Aorta (tissue), 5 donors: ENCODE data around the gene TSPO. TPM values are rescaled to one million over a fixed set of nuclear protein-coding genes. Genes with fewer than 3 reads are reported as not detected.
A peak's percentile ranks its signal among the peaks of the same experiment; 100 is the strongest.

ENCODE experiments used
- ATAC-seq: fragments of 200-7000 bp; cut with Tn5 transposase; one replicate; pipeline ENCODE4 v1.9.1; 2022; ENCODE audit warnings: moderate library complexity; ENCODE audit not compliant: low FRiP score
- DNase-seq, 2 donors: peaks; one replicate each; pipeline ENCODE4 v3.0.0-alpha.2; 2020
- H3K27ac ChIP-seq, 2 donors: one replicate each; pipeline ENCODE4 v1.5.1; 2013; ENCODE audit warnings: low read length in 2 of 2, mild to moderate bottlenecking in 2 of 2, moderate library complexity in 2 of 2, control low read depth in 1 of 2, inconsistent platforms in 1 of 2, low read depth in 1 of 2
- H3K27me3 ChIP-seq, 2 donors: one replicate each; pipeline ENCODE4 v1.6.1; 2013; ENCODE audit warnings: control low read depth in 1 of 2, low read length in 1 of 2, mild to moderate bottlenecking in 1 of 2, moderate library complexity in 1 of 2; ENCODE audit not compliant: insufficient read depth in 2 of 2, control insufficient read depth in 1 of 2
- H3K36me3 ChIP-seq, 2 donors: one replicate each; pipeline ENCODE4 v1.6.1; 2013; ENCODE audit warnings: control low read depth in 1 of 2, low read length in 1 of 2, mild to moderate bottlenecking in 1 of 2; ENCODE audit not compliant: insufficient read depth in 2 of 2, control insufficient read depth in 1 of 2
- H3K4me1 ChIP-seq, 2 donors: one replicate each; pipeline ENCODE4 v1.6.1; 2013; ENCODE audit warnings: low read length in 2 of 2, control low read depth in 1 of 2, mild to moderate bottlenecking in 1 of 2, moderate library complexity in 1 of 2; ENCODE audit not compliant: insufficient read depth in 2 of 2, control insufficient read depth in 1 of 2
- H3K4me3 ChIP-seq, 2 donors: one replicate each; pipeline ENCODE4 v1.5.1; 2013; ENCODE audit warnings: low read length in 2 of 2, control low read depth in 1 of 2, mild to moderate bottlenecking in 1 of 2
- H3K9me3 ChIP-seq: one replicate; pipeline ENCODE4 v1.6.1; 2013; ENCODE audit warnings: mild to moderate bottlenecking, low read length; ENCODE audit not compliant: control insufficient read depth
- WGBS, 2 donors: extraction: QIAGEN DNeasy Blood & Tissue Kit; methylation state at CpG; one replicate each; pipeline ENCODE4 v1.1.7; 2013; 5-methylcytosine and 5-hydroxymethylcytosine counted together
- intact Hi-C, 2 donors: fragments of 100-400 bp; cut with DNase I; formaldehyde crosslinking; loops; one replicate each; pipeline versions ENCODE4 v1.14.2 to v1.15.0; 2022
- polyA plus RNA-seq, 2 donors: library from polyadenylated mRNA; stranded (reverse); fragments of 200-250 nt; gene quantifications; one replicate each; pipeline ENCODE4 v1.2.3, GENCODE V29; 2013
- total RNA-seq, 2 donors: library from RNA; stranded (reverse); fragmentation: NEBNext Ultra II Directional; extraction: Animal tissue kit (Norgen Biotek cat#: 25700); gene quantifications; one replicate each; pipeline ENCODE4 v1.2.1, GENCODE V29; 2021
- donor health status: healthy with polysubstance abuse.
- donor health status: Bipolar disorder and iron deficiency.
- donor health status: DM: no; HTN: no; CAD: no.
- donor health status: DM: no; HTN: no; CAD: no.
- donor health status: DM: yes; HTN: yes; CAD: no.

Gene TSPO
- total and polyA plus RNA-seq, 4 donors, result 88.7 to 311 (median 204) TPM

GRCh38 chr22:43205261-43205691, 53.9 kb downstream of the TSPO start:
- no peaks in the 10 kb centered on the region for H3K4me1 ChIP-seq
- DNase-seq, result peak; percentile 43 to 60
- H3K27ac ChIP-seq, result no peak overlapping the region
- no peaks in the 10 kb centered on the region for H3K27me3 ChIP-seq
- 81 to 89% methylated on average over 7 to 9 of the region's 9 CpGs for WGBS, 2 donors
- no peaks in the 10 kb centered on the region for H3K36me3 ChIP-seq
- H3K9me3 ChIP-seq, result no peaks in the 10 kb centered on the region
- intact Hi-C loops, result no loop called here
- no peak overlapping the region for H3K4me3 ChIP-seq
- ATAC-seq, result no peak

- peak; percentile 15 to 38 for DNase-seq
- 72 to 75% methylated on average over 5 of the region's 5 CpGs for WGBS, 2 donors
- no peaks in the 10 kb centered on the region for H3K9me3 ChIP-seq
- no peaks in the 10 kb centered on the region for H3K36me3 ChIP-seq
- H3K27ac ChIP-seq, result no peak overlapping the region
- intact Hi-C loops, result no loop called here
- no peaks in the 10 kb centered on the region for H3K27me3 ChIP-seq
- no peak overlapping the region for H3K4me3 ChIP-seq
- no peak for ATAC-seq
- H3K4me1 ChIP-seq, result no peaks in the 10 kb centered on the region
Observed at GRCh38 chr22:43205748-43206508, 54.6 kb downstream of the TSPO start.

- no peaks in the 10 kb centered on the region for H3K9me3 ChIP-seq
- DNase-seq (peak; percentile 39 to 57), ATAC-seq (no peak)
- H3K27ac ChIP-seq, result no peak overlapping the region
- no peak overlapping the region for H3K4me3 ChIP-seq
- no peaks in the 10 kb centered on the region for H3K27me3 ChIP-seq
- no peaks in the 10 kb centered on the region for H3K4me1 ChIP-seq
- WGBS, 2 donors, result 62 to 68% methylated on average over 23 of the region's 23 CpGs
- no peaks in the 10 kb centered on the region for H3K36me3 ChIP-seq
- intact Hi-C loops, result no loop called here
Observed at GRCh38 chr22:43206509-43207161, 55.3 kb downstream of the TSPO start.

- no peak overlapping the region for H3K27ac ChIP-seq
- DNase-seq, result peak; percentile 24 to 62
- intact Hi-C loops, result no loop called here
- no peak for ATAC-seq
- 88 to 89% methylated on average over 13 of the region's 13 CpGs for WGBS, 2 donors
- H3K4me1 ChIP-seq, result no peaks in the 10 kb centered on the region
- H3K27me3 ChIP-seq, result no peaks in the 10 kb centered on the region
- no peak overlapping the region for H3K4me3 ChIP-seq
- H3K9me3 ChIP-seq, result no peaks in the 10 kb centered on the region
- H3K36me3 ChIP-seq, result no peaks in the 10 kb centered on the region
Observed at GRCh38 chr22:43207386-43207785, 56.0 kb downstream of the TSPO start.

- no peak overlapping the region for H3K27ac ChIP-seq
- no peaks in the 10 kb centered on the region for H3K27me3 ChIP-seq
- H3K4me1 ChIP-seq, result no peaks in the 10 kb centered on the region
- ATAC-seq, result no peak
- no peak overlapping the region for H3K4me3 ChIP-seq
- intact Hi-C loops, result no loop called here
- WGBS, 2 donors, result 87 to 88% methylated on average over 26 of the region's 26 CpGs
- peak; percentile 28 to 62 for DNase-seq
- H3K9me3 ChIP-seq, result no peaks in the 10 kb centered on the region
- no peaks in the 10 kb centered on the region for H3K36me3 ChIP-seq
Observed at GRCh38 chr22:43207849-43208702, 56.7 kb downstream of the TSPO start.

GRCh38 chr22:43208703-43209522, 57.6 kb downstream of the TSPO start:
- H3K27ac ChIP-seq, result no peak overlapping the region
- WGBS, 2 donors, result 89 to 90% methylated on average over 26 of the region's 26 CpGs
- no peaks in the 10 kb centered on the region for H3K9me3 ChIP-seq
- no peak overlapping the region for H3K4me3 ChIP-seq
- ATAC-seq (no peak), DNase-seq (peak; percentile 24 to 71)
- intact Hi-C loops, result no loop called here
- H3K36me3 ChIP-seq, result no peaks in the 10 kb centered on the region
- H3K4me1 ChIP-seq, result no peaks in the 10 kb centered on the region
- no peaks in the 10 kb centered on the region for H3K27me3 ChIP-seq

GRCh38 chr22:43209523-43209890, 58.1 kb downstream of the TSPO start:
- WGBS, 2 donors, result 90 to 94% methylated on average over 15 of the region's 15 CpGs
- Histone ChIP-seq H3K36me3 (no peaks in the 10 kb centered on the region), H3K27me3 (no peaks in the 10 kb centered on the region), H3K9me3 (no peaks in the 10 kb centered on the region), H3K4me1 (no peaks in the 10 kb centered on the region), H3K27ac (no peak overlapping the region), H3K4me3 (no peak overlapping the region)
- ATAC-seq, result no peak
- DNase-seq, result peak; percentile 26 to 55
- intact Hi-C loops, result no loop called here

- Histone ChIP-seq H3K27me3 (no peaks in the 10 kb centered on the region), H3K27ac (no peak overlapping the region), H3K36me3 (no peaks in the 10 kb centered on the region), H3K4me1 (no peaks in the 10 kb centered on the region), H3K4me3 (no peak overlapping the region), H3K9me3 (no peaks in the 10 kb centered on the region)
- WGBS, 2 donors, result 89 to 91% methylated on average over 22 of the region's 22 CpGs
- intact Hi-C loops, result no loop called here
- ATAC-seq (no peak), DNase-seq (peak; percentile 32 to 55)
Observed at GRCh38 chr22:43209971-43210370, 58.6 kb downstream of the TSPO start.
